ENCODE data around the gene LCT. TPM values are rescaled to one million over a fixed set of nuclear protein-coding genes. Genes with fewer than 3 reads are reported as not detected.

LCT gene
- polyA plus RNA-seq, 1 of the 3 experiments (the other 2 are of a cell fraction) = not detected

DNA sequence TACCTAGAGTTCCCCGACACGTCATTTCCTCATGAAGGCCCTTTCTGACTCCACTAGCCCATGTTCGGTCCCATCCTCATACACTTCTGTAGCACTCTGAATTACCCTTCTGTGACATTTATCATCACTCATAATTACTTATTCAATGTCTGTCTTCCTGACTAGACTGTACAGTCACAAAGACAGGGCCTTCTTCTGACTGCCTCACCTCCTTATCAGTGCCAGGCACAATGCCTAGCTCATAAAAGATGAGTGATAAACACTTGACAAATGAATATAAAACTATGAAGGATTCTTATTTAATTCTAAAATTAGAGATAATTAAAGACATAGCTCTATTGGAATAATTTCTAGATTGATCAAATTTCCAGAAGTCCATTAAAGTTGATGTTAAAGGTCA lies 96.8 kb downstream of the LCT start:
- Histone ChIP-seq H3K9me2 (no peaks in the 10 kb centered on the region), H3F3A (replicated peaks; ENCODE audit: insufficient read depth) (peaks cover 12% of the 10 kb centered on the region), H3K9ac (no peak overlapping the region), H3K4me1 (ENCODE audit: control insufficient read depth in 1 of 2, insufficient read depth in 2 of 2, low read depth in 1 of 2, low read length in 1 of 2) (peaks cover 7 to 8% of the 10 kb centered on the region in 2 experiments; a peak in 3 of 4 replicates), H4K20me1 (ENCODE audit: insufficient read depth) (peaks cover 24% of the 10 kb centered on the region), H3K27ac (ENCODE audit: low read depth in 2 of 2, low read length in 1 of 2) (no peak overlapping the region), H3K9me3 (no peaks in the 10 kb centered on the region), H3K4me2 (no peak overlapping the region), H3K4me3 (ENCODE audit: low read depth in 2 of 2, low read length in 1 of 2) (no peak overlapping the region), H3K79me2 (ENCODE audit: insufficient read depth) (peaks cover 34% of the 10 kb centered on the region), H3K27me3 (ENCODE audit: insufficient read depth) (no peaks in the 10 kb centered on the region), H2AFZ (ENCODE audit: low read depth) (no peak overlapping the region), H3K36me3 (replicated peaks in 1 of 2; ENCODE audit: control insufficient read depth in 1 of 2, insufficient read depth in 2 of 2, low read length in 1 of 2) (peaks cover 0 to 2% of the 10 kb centered on the region in 2 experiments)
- TF ChIP-seq FOXM1 (IDR thresholded peaks at IDR 0.05; ENCODE audit: low read depth) (no peak), TAF1 (IDR thresholded peaks at IDR 0.05; ENCODE audit: borderline replicate concordance, low read depth, low read length) (no peak), MXI1 (IDR thresholded peaks at IDR 0.05; ENCODE audit: low read depth, low read length) (no peak), EZH2phosphoT487 (IDR thresholded peaks at IDR 0.05; ENCODE audit: borderline replicate concordance, low read depth) (no peak), CHD2 (IDR thresholded peaks at IDR 0.05; ENCODE audit: low read length, partially characterized antibody) (no peak), NFIC (IDR thresholded peaks at IDR 0.05; ENCODE audit: borderline replicate concordance) (no peak), TCF12 (IDR thresholded peaks at IDR 0.05) (no peak), ZBTB33 (IDR thresholded peaks at IDR 0.05; ENCODE audit: borderline replicate concordance, low read depth) (no peak), CTCF (IDR thresholded peaks at IDR 0.05) (no peak), IRF3 (IDR thresholded peaks at IDR 0.05; ENCODE audit: low read depth, low read length) (no peak), SIN3A (IDR thresholded peaks at IDR 0.05; ENCODE audit: borderline replicate concordance, low read depth, low read length) (no peak), RAD21 (IDR thresholded peaks at IDR 0.05; ENCODE audit: low read length) (no peak)
- TF ChIP-seq, protein P1, sequence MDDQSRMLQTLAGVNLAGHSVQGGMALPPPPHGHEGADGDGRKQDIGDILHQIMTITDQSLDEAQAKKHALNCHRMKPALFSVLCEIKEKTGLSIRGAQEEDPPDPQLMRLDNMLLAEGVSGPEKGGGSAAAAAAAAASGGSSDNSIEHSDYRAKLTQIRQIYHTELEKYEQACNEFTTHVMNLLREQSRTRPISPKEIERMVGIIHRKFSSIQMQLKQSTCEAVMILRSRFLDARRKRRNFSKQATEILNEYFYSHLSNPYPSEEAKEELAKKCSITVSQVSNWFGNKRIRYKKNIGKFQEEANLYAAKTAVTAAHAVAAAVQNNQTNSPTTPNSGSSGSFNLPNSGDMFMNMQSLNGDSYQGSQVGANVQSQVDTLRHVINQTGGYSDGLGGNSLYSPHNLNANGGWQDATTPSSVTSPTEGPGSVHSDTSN (IDR thresholded peaks at IDR 0.05) = no peak
- ChIA-PET POLR2A (no interaction called here), CTCF (interaction anchor here (1.6 to 1.7 kb wide), 4 partner anchors 17 to 208 kb away, joined by 4 to 6 read pairs (median 5); no protein-coding TSS in a partner anchor)
- WGBS (ENCODE audit: low lambda C conversion rate) = 96% methylated on average over 3 of the region's 3 CpGs
- no peak for DNase-seq

Small RNA genes lying within 50 kb of the gene (small RNA-seq; reads per million reads assigned to genes)
- 0 reads per million in 7 experiments for gene RF00019

Other genes starting within 250 kb of the LCT start
- gene UBXN4, start 95.3 kb downstream of the LCT start, polyA plus RNA-seq (2012; rRNA removed) = 32.7 and 48.7 TPM in 2 replicates
- 18.4 and 18.9 TPM in 2 replicates for gene MCM6, start 39.3 kb upstream of the LCT start, polyA plus RNA-seq (2012; rRNA removed)
- 52.2 and 68.8 TPM in 2 replicates for gene DARS1, start 148.4 kb upstream of the LCT start, polyA plus RNA-seq (2012; rRNA removed)

All from SK-N-SH (cell line).